HCT116 (cell line): ENCODE results near the gene TP53RK. TPM values are rescaled to one million over a fixed set of nuclear protein-coding genes. Genes with fewer than 3 reads are reported as not detected.

ENCODE experiments used
- ATAC-seq: fragments of 200-7000 bp; cut with Tn5 transposase; 2 replicates; pipeline ENCODE4 v1.9.1; 2020; ENCODE audit warnings: mild to moderate bottlenecking, moderate library complexity
- BruUV-seq: library from RNA; stranded (reverse); fragments of 400-500 nt; replicated peaks from 2 replicates; lab custom pipeline; 2021; lab: Mats Ljungman, UMichigan
- CTCF ChIA-PET: fragments of 300-600 bp; sonication (Branson Sonifier 250); formaldehyde crosslinking; loops from one replicate; lab custom pipeline; 2021; ENCODE audit warnings: antibody characterized with exemption; lab: Charles Lee
- POLR2A ChIA-PET: fragments of 300-600, 350-600 bp; sonication (Branson Sonifier 250); formaldehyde crosslinking; loops from one replicate; lab custom pipeline; 2021; ENCODE audit warnings: antibody characterized with exemption; lab: Charles Lee
- RAD21 ChIA-PET, 2 experiments: fragments of 300-600 bp; sonication (Branson Sonifier 250); formaldehyde crosslinking; loops; one replicate each; lab custom pipeline; 2023; ENCODE audit warnings: low total read pairs in 2 of 2; ENCODE audit not compliant: uncharacterized antibody in 2 of 2, unreplicated experiment in 2 of 2, low non-redundant PET in 1 of 2; lab: Charles Lee
- DNase-seq: peaks from one replicate; pipeline ENCODE4 v3.0.0-alpha.2; 2010; ENCODE audit warnings: low read depth, low spot score
- H2AFZ ChIP-seq: fragments of 200-600 bp; shearing (Covaris generic), sonication (generic); 2 replicates; pipeline ENCODE4 v1.6.1; 2017; ENCODE audit warnings: low read depth, mixed run types, mixed read lengths, antibody characterized with exemption, low read length; ENCODE audit not compliant: poor library complexity, severe bottlenecking
- H3K27ac ChIP-seq: 2 replicates; pipeline ENCODE4 v1.5.1; 2012; ENCODE audit warnings: low read depth, low read length
- H3K27me3 ChIP-seq: fragments of 200-600 bp; sonication (generic); 2 replicates; pipeline ENCODE4 v1.6.1; 2016; ENCODE audit warnings: mixed run types, low read length, mixed read lengths; ENCODE audit not compliant: insufficient read depth
- H3K36me3 ChIP-seq, 2 experiments: fragments of 200-500 bp in 1 of 2; fragments of 200-600 bp in 1 of 2; sonication (Bioruptor generic) in 1 of 2; sonication (generic) in 1 of 2; 2 replicates each; pipeline versions ENCODE4 v1.5.1 to v1.6.1; 2014 to 2016; ENCODE audit warnings: low read length in 2 of 2, inconsistent platforms in 1 of 2, mixed read lengths in 1 of 2, mixed run types in 1 of 2; ENCODE audit not compliant: insufficient read depth in 2 of 2, control insufficient read depth in 1 of 2
- H3K4me1 ChIP-seq, 2 experiments: fragments of 200-600 bp in 1 of 2; sonication (generic) in 1 of 2; 2 replicates each; pipeline versions ENCODE4 v1.5.1 to v1.6.1; 2012 to 2017; ENCODE audit warnings: low read length in 2 of 2, inconsistent platforms in 1 of 2, mild to moderate bottlenecking in 1 of 2, mixed read lengths in 1 of 2, mixed run types in 1 of 2, moderate library complexity in 1 of 2; ENCODE audit not compliant: insufficient read depth in 2 of 2, control insufficient read depth in 1 of 2
- H3K4me2 ChIP-seq: fragments of 200-600 bp; sonication (generic); 2 replicates; pipeline ENCODE4 v1.6.1; 2017; ENCODE audit warnings: mixed run types, low read length, mixed read lengths
- H3K4me3 ChIP-seq, 2 experiments: fragments of 200-600 bp in 1 of 2; sonication (generic) in 1 of 2; replicated peaks in 1 of 2; 2 replicates each; pipeline ENCODE4 v1.5.1; 2011 to 2016; ENCODE audit warnings: low read length in 2 of 2, control low read depth in 1 of 2, low read depth in 1 of 2, mild to moderate bottlenecking in 1 of 2, mixed read lengths in 1 of 2, mixed run types in 1 of 2
- H3K79me2 ChIP-seq: fragments of 200-600 bp; sonication (generic); 2 replicates; pipeline ENCODE4 v1.6.1; 2017; ENCODE audit warnings: mild to moderate bottlenecking, mixed run types, low read length, moderate library complexity, mixed read lengths; ENCODE audit not compliant: insufficient read depth
- H3K9ac ChIP-seq: fragments of 200-600 bp; sonication (generic); 2 replicates; pipeline ENCODE4 v1.6.1; 2016; ENCODE audit warnings: low read length, mixed read lengths
- H3K9me2 ChIP-seq: fragments of 200-600 bp; sonication (generic), shearing (Covaris generic); 2 replicates; pipeline ENCODE4 v1.6.1; 2017; ENCODE audit warnings: mixed run types, mild to moderate bottlenecking, moderate library complexity; ENCODE audit not compliant: insufficient read depth
- H3K9me3 ChIP-seq, 2 experiments: fragments of 200-500 bp in 1 of 2; fragments of 200-600 bp in 1 of 2; sonication (Bioruptor generic) in 1 of 2; sonication (generic) in 1 of 2; 2 replicates each; pipeline ENCODE4 v1.6.1; 2014 to 2017; ENCODE audit warnings: low read length in 2 of 2, mixed read lengths in 2 of 2, inconsistent platforms in 1 of 2, low read depth in 1 of 2, mild to moderate bottlenecking in 1 of 2, mixed run types in 1 of 2, moderate library complexity in 1 of 2; ENCODE audit not compliant: control insufficient read depth in 1 of 2, insufficient read depth in 1 of 2
- H4K20me1 ChIP-seq: fragments of 200-600 bp; sonication (generic), shearing (Covaris generic); 2 replicates; pipeline ENCODE4 v1.6.1; 2017; ENCODE audit warnings: mixed run types, mild to moderate bottlenecking, moderate library complexity; ENCODE audit not compliant: insufficient read depth
- CBX3 ChIP-seq: IDR thresholded peaks from 2 replicates; pipeline ENCODE4 v1.6.1; 2012; ENCODE audit warnings: low read depth
- CEBPB ChIP-seq: IDR thresholded peaks from 2 replicates; pipeline ENCODE4 v1.6.1; 2012; ENCODE audit warnings: low read depth
- EGR1 ChIP-seq: IDR thresholded peaks from 2 replicates; pipeline ENCODE4 v1.6.1; 2012; ENCODE audit warnings: low read depth
- ELF1 ChIP-seq: IDR thresholded peaks from 2 replicates; pipeline ENCODE4 v1.6.1; 2012; ENCODE audit warnings: low read depth, borderline replicate concordance
- EZH2phosphoT487 ChIP-seq: fragments of 200-600 bp; IDR thresholded peaks from 2 replicates; pipeline ENCODE4 v1.6.1; 2018; ENCODE audit warnings: antibody characterized with exemption, borderline replicate concordance
- FOSL1 ChIP-seq: IDR thresholded peaks from 2 replicates; pipeline ENCODE4 v1.6.1; 2012; ENCODE audit warnings: low read depth
- POLR2AphosphoS5 ChIP-seq: IDR thresholded peaks from 2 replicates; pipeline ENCODE4 v1.6.1; 2011; ENCODE audit warnings: mild to moderate bottlenecking, low read depth, low read length, moderate library complexity
- RAD21 ChIP-seq: IDR thresholded peaks from 2 replicates; pipeline ENCODE4 v1.6.1; 2012; ENCODE audit warnings: low read depth, mild to moderate bottlenecking
- SP1 ChIP-seq: IDR thresholded peaks from 2 replicates; pipeline ENCODE4 v1.6.1; 2012; ENCODE audit warnings: low read depth
- TCF7L2 ChIP-seq: IDR thresholded peaks from 2 replicates; pipeline ENCODE4 v1.7.0; 2011; ENCODE audit warnings: borderline replicate concordance, inconsistent platforms; ENCODE audit not compliant: insufficient read depth, insufficient read length; ENCODE audit errors: extremely low read depth
- intact Hi-C: fragments of 100-400 bp; cut with micrococcal nuclease; formaldehyde crosslinking; loops from 2 replicates; pipeline ENCODE4 v1.10.0; 2022
- total RNA-seq: library from RNA; stranded (reverse); gene quantifications from one replicate; pipeline ENCODE4 v1.2.1, GENCODE V29; 2021; ENCODE audit not compliant: unreplicated experiment
- TF ChIP-seq, protein P1 (sequence below), 3 experiments: fragments of 200-600 bp in 1 of 3; sonication (generic) in 1 of 3; IDR thresholded peaks in 2 of 3; conservative IDR thresholded peaks in 1 of 3; 2 replicates each; pipeline ENCODE4 v1.5.1; 2012 to 2017; ENCODE audit warnings: low read depth in 2 of 3, low read length in 2 of 3, antibody characterized with exemption in 1 of 3, borderline replicate concordance in 1 of 3, control low read depth in 1 of 3, mild to moderate bottlenecking in 1 of 3, mixed read lengths in 1 of 3, mixed run types in 1 of 3, moderate library complexity in 1 of 3; ENCODE audit not compliant: insufficient read depth in 1 of 3

TP53RK gene
- total RNA-seq, 1 experiment from 2014 or later = 9.2 TPM

GRCh38 chr20:46713957-46714834, 25.0 kb upstream of the TP53RK start:
- Histone ChIP-seq H3K4me1 (peaks cover 7 to 10% of the 10 kb centered on the region in 2 experiments; a peak in 3 of 4 replicates), H3K9me2 (no peaks in the 10 kb centered on the region), H3K9ac (no peak overlapping the region), H3K27ac (no peak overlapping the region), H3K4me3 (no peak overlapping the region), H3K27me3 (no peaks in the 10 kb centered on the region), H3K4me2 (no peak overlapping the region), H2AFZ (no peak overlapping the region), H3K79me2 (no peaks in the 10 kb centered on the region), H3K9me3 (no peaks in the 10 kb centered on the region), H4K20me1 (no peaks in the 10 kb centered on the region), H3K36me3 (no peaks in the 10 kb centered on the region)
- POLR2A ChIA-PET = no interaction called here
- DNase-seq = no peak
- RAD21 ChIA-PET = no interaction called here
- no TSS peak for BruUV-seq
- no peak for TF ChIP-seq CEBPB
- TF ChIP-seq RAD21 = no peak
- no peak for TF ChIP-seq TCF7L2
- TF ChIP-seq SP1 = no peak
- no peak for TF ChIP-seq FOSL1
- no peak for TF ChIP-seq CBX3
- no peak for TF ChIP-seq POLR2AphosphoS5
- TF ChIP-seq EZH2phosphoT487 = no peak
- TF ChIP-seq, protein P1, sequence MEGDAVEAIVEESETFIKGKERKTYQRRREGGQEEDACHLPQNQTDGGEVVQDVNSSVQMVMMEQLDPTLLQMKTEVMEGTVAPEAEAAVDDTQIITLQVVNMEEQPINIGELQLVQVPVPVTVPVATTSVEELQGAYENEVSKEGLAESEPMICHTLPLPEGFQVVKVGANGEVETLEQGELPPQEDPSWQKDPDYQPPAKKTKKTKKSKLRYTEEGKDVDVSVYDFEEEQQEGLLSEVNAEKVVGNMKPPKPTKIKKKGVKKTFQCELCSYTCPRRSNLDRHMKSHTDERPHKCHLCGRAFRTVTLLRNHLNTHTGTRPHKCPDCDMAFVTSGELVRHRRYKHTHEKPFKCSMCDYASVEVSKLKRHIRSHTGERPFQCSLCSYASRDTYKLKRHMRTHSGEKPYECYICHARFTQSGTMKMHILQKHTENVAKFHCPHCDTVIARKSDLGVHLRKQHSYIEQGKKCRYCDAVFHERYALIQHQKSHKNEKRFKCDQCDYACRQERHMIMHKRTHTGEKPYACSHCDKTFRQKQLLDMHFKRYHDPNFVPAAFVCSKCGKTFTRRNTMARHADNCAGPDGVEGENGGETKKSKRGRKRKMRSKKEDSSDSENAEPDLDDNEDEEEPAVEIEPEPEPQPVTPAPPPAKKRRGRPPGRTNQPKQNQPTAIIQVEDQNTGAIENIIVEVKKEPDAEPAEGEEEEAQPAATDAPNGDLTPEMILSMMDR (IDR thresholded peaks at IDR 0.05 in 2 of 3, conservative IDR thresholded peaks at IDR 0.05 in 1 of 3; ENCODE audit: borderline replicate concordance in 1 of 3, insufficient read depth in 1 of 3, low read depth in 2 of 3, low read length in 2 of 3) = no peak
- TF ChIP-seq ELF1 = no peak
- no peak for TF ChIP-seq EGR1
- intact Hi-C loops = no loop called here
- CTCF ChIA-PET = no interaction called here
- ATAC-seq = no peak
